BLaER1 treated with 17β-estradiol and CSF1 and Interleukin-3, amounts not matched to agents 10 nM and 100 nM (cell line): ENCODE measurements around the gene CTNNA1.

ENCODE experiments used
- H3K27ac ChIP-seq, 11 experiments: shearing (Covaris generic); formaldehyde crosslinking; 2 replicates each; pipeline ENCODE4 v1.8.1; 2022
- H3K27me3 ChIP-seq, 11 experiments: shearing (Covaris generic); formaldehyde crosslinking; 2 replicates each; pipeline ENCODE4 v1.8.1; 2022
- H3K36me3 ChIP-seq, 11 experiments: shearing (Covaris generic); formaldehyde crosslinking; 2 replicates each; pipeline ENCODE4 v1.8.1; 2022
- H3K4me1 ChIP-seq, 10 experiments: shearing (Covaris generic); formaldehyde crosslinking; 2 replicates each; pipeline ENCODE4 v1.8.1; 2022
- H3K4me2 ChIP-seq, 11 experiments: shearing (Covaris generic); formaldehyde crosslinking; 2 replicates each; pipeline ENCODE4 v1.8.1; 2022
- H3K4me3 ChIP-seq, 10 experiments: shearing (Covaris generic); formaldehyde crosslinking; 2 replicates each; pipeline ENCODE4 v1.8.1; 2022
- H3K9ac ChIP-seq, 11 experiments: shearing (Covaris generic); formaldehyde crosslinking; 2 replicates each; pipeline ENCODE4 v1.8.1; 2022
- H3K9me3 ChIP-seq, 11 experiments: shearing (Covaris generic); formaldehyde crosslinking; replicated peaks in 1 of 11; 2 replicates each; pipeline ENCODE4 v1.8.1; 2022
- H4K20me1 ChIP-seq, 11 experiments: shearing (Covaris generic); formaldehyde crosslinking; 2 replicates each; pipeline ENCODE4 v1.8.1; 2022
- Cebpa-rat ChIP-seq, 11 experiments: shearing (Covaris generic); IDR thresholded peaks; 2 replicates each; pipeline ENCODE4 v1.8.1; 2022

CTNNA1 gene

DNA sequence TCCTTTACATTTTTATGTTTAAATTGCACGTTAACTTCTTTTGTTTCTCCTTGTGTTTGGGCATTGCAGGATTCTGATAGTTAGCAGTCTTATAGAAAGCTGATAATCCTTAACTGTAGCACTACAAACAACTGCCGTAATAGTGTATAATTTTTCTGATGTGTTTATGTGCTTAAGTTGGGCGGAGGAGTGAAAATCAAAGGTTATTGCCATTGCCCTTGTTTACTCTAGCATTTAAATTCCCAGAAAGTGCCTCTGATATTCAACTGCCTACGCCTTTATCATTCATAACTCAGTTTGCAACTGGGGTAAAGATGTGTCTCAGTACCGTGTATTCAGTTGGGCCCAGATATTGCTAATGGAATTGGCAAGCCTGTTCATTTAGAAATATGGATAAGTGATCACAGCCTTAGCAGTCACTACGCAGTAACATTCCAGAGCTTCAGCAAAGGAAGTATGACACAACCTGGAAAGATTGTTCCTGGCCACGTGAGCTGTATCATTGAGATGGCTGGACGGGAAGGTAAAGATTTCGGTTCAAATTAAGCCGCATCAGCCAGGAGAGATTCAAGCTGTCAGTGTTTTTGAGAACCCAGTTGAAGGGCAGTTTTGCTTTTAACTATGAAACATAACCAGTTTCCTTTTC, 150.0 kb downstream of the CTNNA1 start:
- Histone ChIP-seq H3K27me3 (no peaks in the 10 kb centered on the region), H3K4me2 (no peak overlapping the region), H3K9ac (no peak overlapping the region), H3K9me3 (peaks cover 17 to 30% (median 23%) of the 10 kb centered on the region in 11 experiments), H3K4me3 (no peak overlapping the region), H3K4me1 (peaks cover 32 to 43% (median 40%) of the 10 kb centered on the region in 10 experiments), H3K27ac (peak overlapping the region in 1 of 11 experiments; percentile 64; a peak in 1 of 22 replicates), H3K36me3 (peaks cover 60 to 72% (median 64%) of the 10 kb centered on the region in 11 experiments), H4K20me1 (peaks cover 0 to 30% (median 15%) of the 10 kb centered on the region in 11 experiments; a peak in 12 of 22 replicates)
- no peak for TF ChIP-seq Cebpa-rat (IDR thresholded peaks at IDR 0.05)

DNA sequence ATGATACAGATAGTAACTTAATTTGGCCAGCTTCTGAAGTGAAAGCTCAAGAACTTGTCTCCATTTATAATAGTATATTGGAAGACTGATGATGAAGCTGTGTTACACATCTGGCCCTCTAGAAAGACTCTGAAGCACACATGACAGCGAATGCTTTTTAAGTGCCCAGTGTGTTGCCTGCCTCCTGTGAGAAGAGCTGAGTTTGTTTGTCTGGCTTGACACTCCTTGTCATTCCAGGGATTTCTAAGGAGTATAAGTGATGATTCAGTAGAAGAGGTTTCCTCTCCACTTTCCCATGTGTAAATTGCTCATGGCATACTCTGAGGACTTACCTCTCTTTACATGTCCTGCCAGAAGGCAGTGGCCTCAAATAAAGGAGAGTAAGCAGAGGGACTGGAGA, 152.3 kb downstream of the CTNNA1 start:
- H3K27me3 ChIP-seq, result no peaks in the 10 kb centered on the region
- no peak overlapping the region for H3K4me2 ChIP-seq
- H3K36me3 ChIP-seq, result peaks cover 77 to 89% (median 81%) of the 10 kb centered on the region in 11 experiments
- peaks cover 33 to 50% (median 46%) of the 10 kb centered on the region in 11 experiments for H3K9me3 ChIP-seq
- TF ChIP-seq Cebpa-rat (IDR thresholded peaks at IDR 0.05), result no peak
- H3K4me1 ChIP-seq, result peaks cover 17 to 31% (median 25%) of the 10 kb centered on the region in 10 experiments
- H3K27ac ChIP-seq, result no peak overlapping the region
- peaks cover 0 to 14% (median 9%) of the 10 kb centered on the region in 11 experiments; a peak in 8 of 22 replicates for H4K20me1 ChIP-seq
- no peak overlapping the region for H3K4me3 ChIP-seq
- H3K9ac ChIP-seq, result no peak overlapping the region

GRCh38 chr5:138909734-138910133, 156.5 kb downstream of the CTNNA1 start:
- H4K20me1 ChIP-seq, result peaks cover 0 to 10% (median 0%) of the 10 kb centered on the region in 11 experiments; a peak in 4 of 22 replicates
- H3K27ac ChIP-seq, result no peak overlapping the region
- H3K4me2 ChIP-seq, result no peak overlapping the region
- no peaks in the 10 kb centered on the region for H3K27me3 ChIP-seq
- no peak overlapping the region for H3K9ac ChIP-seq
- TF ChIP-seq Cebpa-rat (IDR thresholded peaks at IDR 0.05), result peak in 2 of 11 experiments; percentile 10 to 69; a peak in 2 of 22 replicates
- H3K36me3 ChIP-seq, result peaks cover 83 to 100% (median 96%) of the 10 kb centered on the region in 11 experiments
- H3K9me3 ChIP-seq, result peaks cover 34 to 54% (median 45%) of the 10 kb centered on the region in 11 experiments
- peak overlapping the region in 6 of 10 experiments; percentile 5 to 33 (median 14); a peak in 6 of 20 replicates for H3K4me3 ChIP-seq
- peaks cover 0 to 16% (median 11%) of the 10 kb centered on the region in 10 experiments; a peak in 15 of 20 replicates for H3K4me1 ChIP-seq

DNA sequence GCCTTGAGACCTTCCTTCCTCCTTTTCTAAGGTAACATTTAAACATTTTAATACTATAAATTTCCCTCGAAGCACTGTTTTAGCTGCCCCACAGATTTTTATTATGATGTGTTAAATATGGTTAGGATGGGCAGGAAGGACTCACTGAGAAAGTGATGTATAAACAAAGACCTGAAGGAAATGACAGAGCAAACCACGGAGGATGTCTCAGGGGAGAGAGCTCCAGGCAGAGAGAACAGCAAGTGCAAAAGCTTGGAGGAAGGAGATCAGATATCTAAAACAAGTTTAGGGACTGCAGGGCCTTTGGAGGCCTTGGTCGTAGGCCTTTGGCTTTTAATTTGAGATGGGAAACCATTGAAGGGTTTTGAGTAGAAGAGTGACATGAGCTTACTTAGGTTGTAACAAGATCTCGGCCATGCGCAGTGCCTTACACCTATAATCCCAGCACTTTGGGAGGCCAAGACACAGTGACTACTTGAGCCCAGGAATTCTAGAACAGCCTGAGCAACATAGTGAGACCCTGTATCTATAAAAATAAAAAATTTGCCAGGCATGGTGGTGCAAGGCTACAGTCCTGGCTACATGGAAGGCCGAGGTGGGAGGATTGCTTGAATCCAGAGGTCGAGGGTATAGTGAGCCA, 157.4 kb downstream of the CTNNA1 start:
- Histone ChIP-seq H3K9me3 (peaks cover 34 to 51% (median 45%) of the 10 kb centered on the region in 11 experiments), H3K4me2 (peak overlapping the region in 9 of 11 experiments; percentile 6 to 53 (median 27); a peak in 15 of 22 replicates), H3K9ac (no peak overlapping the region), H3K27me3 (no peaks in the 10 kb centered on the region), H3K27ac (no peak overlapping the region; a peak in 2 of 22 replicates), H4K20me1 (peaks cover 0 to 13% (median 0%) of the 10 kb centered on the region in 11 experiments; a peak in 4 of 22 replicates), H3K36me3 (peaks cover 84 to 100% (median 94%) of the 10 kb centered on the region in 11 experiments), H3K4me1 (peaks cover 0 to 16% (median 11%) of the 10 kb centered on the region in 10 experiments; a peak in 15 of 20 replicates), H3K4me3 (no peak overlapping the region; a peak in 1 of 20 replicates)
- TF ChIP-seq Cebpa-rat (IDR thresholded peaks at IDR 0.05), result no peak

DNA sequence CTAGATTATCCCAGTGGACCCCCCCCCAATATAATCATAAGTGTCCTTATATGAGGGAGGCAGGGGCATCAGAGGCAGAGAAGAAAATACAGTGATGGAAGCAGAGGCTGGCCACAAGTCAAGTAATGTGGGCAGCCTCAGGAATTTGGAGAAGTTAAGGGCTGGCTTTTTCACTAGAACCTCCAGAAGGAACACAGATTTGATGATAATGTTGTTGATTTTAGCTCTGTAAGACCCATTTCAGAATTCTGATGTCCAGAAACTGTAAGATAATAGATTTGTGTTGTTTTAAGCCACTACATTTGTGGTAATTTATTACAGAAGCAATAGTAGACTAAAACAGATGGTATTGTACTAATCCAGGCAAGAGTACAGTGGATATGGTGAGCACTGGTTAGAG, 158.2 kb downstream of the CTNNA1 start:
- peaks cover 0 to 16% (median 11%) of the 10 kb centered on the region in 10 experiments; a peak in 15 of 20 replicates for H3K4me1 ChIP-seq
- H3K9ac ChIP-seq, result no peak overlapping the region
- H3K4me2 ChIP-seq, result peak overlapping the region in 3 of 11 experiments; percentile 27 to 53 (median 38); a peak in 3 of 22 replicates
- H3K27me3 ChIP-seq, result no peaks in the 10 kb centered on the region
- peaks cover 0 to 14% (median 0%) of the 10 kb centered on the region in 11 experiments; a peak in 4 of 22 replicates for H4K20me1 ChIP-seq
- peaks cover 34 to 47% (median 44%) of the 10 kb centered on the region in 11 experiments for H3K9me3 ChIP-seq
- no peak overlapping the region for H3K27ac ChIP-seq
- no peak overlapping the region for H3K4me3 ChIP-seq
- TF ChIP-seq Cebpa-rat (IDR thresholded peaks at IDR 0.05), result no peak
- peaks cover 80 to 100% (median 90%) of the 10 kb centered on the region in 11 experiments for H3K36me3 ChIP-seq

DNA sequence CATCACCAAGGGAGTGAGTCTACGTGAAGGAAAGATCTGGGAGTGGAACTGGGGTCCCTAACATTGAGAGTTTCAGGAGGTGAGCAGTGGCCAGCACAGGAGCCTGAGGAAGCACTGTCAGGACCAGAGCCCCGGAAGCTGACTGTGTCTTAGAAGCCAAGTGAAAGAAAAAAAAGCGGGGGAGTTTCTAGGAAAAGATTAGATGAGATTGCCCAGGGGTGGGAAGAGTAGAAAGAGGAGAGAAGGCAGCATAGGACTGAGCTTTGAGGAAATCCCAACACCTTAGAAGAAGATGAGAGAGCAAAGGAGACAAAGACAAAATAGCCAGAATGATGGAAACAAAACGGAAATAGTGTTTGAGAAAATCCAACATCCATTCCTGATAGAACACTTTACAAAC, 158.9 kb downstream of the CTNNA1 start:
- H3K9me3 ChIP-seq, result peaks cover 32 to 41% (median 38%) of the 10 kb centered on the region in 11 experiments
- no peak overlapping the region for H3K4me3 ChIP-seq
- no peak overlapping the region for H3K9ac ChIP-seq
- H3K27me3 ChIP-seq, result no peaks in the 10 kb centered on the region
- H3K27ac ChIP-seq, result no peak overlapping the region
- peaks cover 0 to 16% (median 11%) of the 10 kb centered on the region in 10 experiments; a peak in 15 of 20 replicates for H3K4me1 ChIP-seq
- peaks cover 74 to 100% (median 89%) of the 10 kb centered on the region in 11 experiments for H3K36me3 ChIP-seq
- no peak for TF ChIP-seq Cebpa-rat (IDR thresholded peaks at IDR 0.05)
- no peak overlapping the region for H3K4me2 ChIP-seq
- peaks cover 0 to 14% (median 0%) of the 10 kb centered on the region in 11 experiments; a peak in 4 of 22 replicates for H4K20me1 ChIP-seq

GRCh38 chr5:138913773-138914172, 160.5 kb downstream of the CTNNA1 start:
- H3K9ac ChIP-seq, result no peak overlapping the region
- peaks cover 68 to 100% (median 89%) of the 10 kb centered on the region in 11 experiments for H3K36me3 ChIP-seq
- H3K4me1 ChIP-seq, result peaks cover 0 to 25% (median 14%) of the 10 kb centered on the region in 10 experiments; a peak in 15 of 20 replicates
- H3K9me3 ChIP-seq, result peaks cover 16 to 24% (median 22%) of the 10 kb centered on the region in 11 experiments; a peak in 21 of 22 replicates
- H4K20me1 ChIP-seq, result peaks cover 0 to 29% (median 3%) of the 10 kb centered on the region in 11 experiments; a peak in 9 of 22 replicates
- no peak overlapping the region for H3K27ac ChIP-seq
- no peaks in the 10 kb centered on the region for H3K27me3 ChIP-seq
- no peak for TF ChIP-seq Cebpa-rat (IDR thresholded peaks at IDR 0.05)
- H3K4me3 ChIP-seq, result no peak overlapping the region
- H3K4me2 ChIP-seq, result no peak overlapping the region

DNA sequence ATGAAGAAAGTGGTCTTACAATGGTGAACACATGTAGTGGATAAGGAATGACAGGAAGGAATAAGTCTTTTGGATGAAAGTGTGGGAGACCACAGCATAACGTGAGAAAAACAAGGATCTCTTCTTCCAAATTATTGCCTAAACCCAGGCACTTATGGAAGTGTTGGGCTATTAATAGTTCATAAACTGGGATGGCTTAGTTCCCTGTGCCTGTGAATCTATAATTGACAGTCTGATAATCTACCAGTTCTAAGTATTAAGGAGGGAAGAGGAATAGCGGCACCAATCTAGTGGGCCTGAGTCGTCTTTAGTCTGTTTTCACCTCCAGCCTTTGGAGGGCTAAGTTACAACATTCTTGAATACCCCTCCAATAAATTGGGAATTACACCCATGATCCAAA, 161.1 kb downstream of the CTNNA1 start:
- Histone ChIP-seq H3K4me3 (no peak overlapping the region), H3K36me3 (peaks cover 68 to 100% (median 89%) of the 10 kb centered on the region in 11 experiments), H3K9ac (no peak overlapping the region), H3K4me2 (no peak overlapping the region), H3K9me3 (peaks cover 12 to 18% (median 16%) of the 10 kb centered on the region in 11 experiments; a peak in 21 of 22 replicates), H3K4me1 (peaks cover 0 to 29% (median 17%) of the 10 kb centered on the region in 10 experiments; a peak in 15 of 20 replicates), H3K27ac (no peak overlapping the region), H3K27me3 (no peaks in the 10 kb centered on the region), H4K20me1 (peaks cover 0 to 34% (median 5%) of the 10 kb centered on the region in 11 experiments; a peak in 9 of 22 replicates)
- TF ChIP-seq Cebpa-rat (IDR thresholded peaks at IDR 0.05), result no peak
